GM21528 (cell line): Measurements from ENCODE around the gene SPCS2.
"Not testable (repeated sequence)": the region's sequence is repeated elsewhere in the genome, so short reads cannot be mapped to it uniquely, and the experiment has no call there.

ENCODE experiments used
- ATAC-seq: cut with Tn5 transposase; IDR thresholded peaks from one replicate; pipeline ENCODE4 v1.9.1; 2021; ENCODE audit warnings: mild to moderate bottlenecking, moderate library complexity; ENCODE audit not compliant: unreplicated experiment, low FRiP score

SPCS2 gene

DNA sequence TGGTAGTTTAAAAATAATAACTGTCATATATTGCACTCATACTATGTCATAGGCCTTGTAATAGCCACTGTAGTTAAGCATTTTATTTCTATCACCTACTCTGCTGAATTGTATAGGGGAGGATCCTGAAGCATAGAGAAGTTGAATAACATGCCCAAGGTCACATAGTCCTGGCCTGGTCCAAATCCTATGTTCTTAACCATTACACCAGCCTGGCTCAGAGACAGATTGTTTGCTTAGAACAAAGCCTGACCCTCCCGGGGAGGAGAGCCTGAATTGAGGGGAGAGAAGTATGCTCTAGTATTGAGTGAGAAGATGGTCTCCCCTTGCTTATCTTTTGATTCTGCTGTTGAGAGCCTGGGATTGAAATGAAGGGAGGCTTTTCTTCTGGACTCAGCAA is 41.9 kb downstream of the SPCS2 start:
- ATAC-seq = no peak

DNA sequence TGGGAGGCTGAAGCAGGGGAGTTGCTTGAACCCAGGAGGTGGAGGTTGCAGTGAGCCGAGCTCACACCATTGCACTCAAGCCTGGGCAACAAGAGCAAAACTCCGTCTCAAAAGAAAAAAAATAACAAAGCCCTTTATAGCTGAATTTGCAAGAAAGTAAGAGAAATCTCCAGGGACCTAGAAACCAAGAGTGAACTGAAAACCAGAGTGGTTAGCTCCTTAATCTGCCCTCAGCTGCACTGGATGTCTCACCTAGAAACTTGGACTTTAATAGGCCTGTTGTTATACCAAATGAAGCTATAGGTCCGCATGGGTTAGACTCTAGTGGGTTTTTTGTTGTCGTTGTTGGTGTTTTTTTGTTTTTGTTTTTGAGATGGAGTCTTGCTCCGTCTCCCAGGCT is 43.8 kb downstream of the SPCS2 start:
- no peak for ATAC-seq

GRCh38 chr11:75000975-75001354 is 51.9 kb downstream of the SPCS2 start:
- no peak for ATAC-seq

- no peak for ATAC-seq
Observed at GRCh38 chr11:75001686-75002085, 52.6 kb downstream of the SPCS2 start.

GRCh38 chr11:75002516-75002915 is 53.5 kb downstream of the SPCS2 start:
- no peak for ATAC-seq

DNA sequence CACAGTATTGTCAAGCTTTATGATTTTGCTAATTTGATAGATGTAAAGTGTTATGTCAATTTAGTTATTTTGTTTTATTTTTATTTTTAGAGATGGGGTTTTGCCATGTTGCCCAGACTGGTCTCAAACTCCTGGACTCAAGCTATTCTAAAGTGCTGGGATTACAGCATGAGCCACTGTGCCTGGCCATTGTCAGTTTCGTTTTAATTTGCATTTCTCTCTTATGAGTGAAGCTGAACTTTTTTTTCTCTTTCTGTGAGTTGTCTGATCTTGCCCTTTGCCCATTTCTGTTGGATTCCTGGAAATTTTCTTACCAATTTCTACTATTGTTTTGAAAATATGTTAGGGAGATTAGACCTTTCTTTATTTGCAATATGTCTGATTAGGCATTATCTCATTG is 55.1 kb downstream of the SPCS2 start:
- ATAC-seq = no peak

DNA sequence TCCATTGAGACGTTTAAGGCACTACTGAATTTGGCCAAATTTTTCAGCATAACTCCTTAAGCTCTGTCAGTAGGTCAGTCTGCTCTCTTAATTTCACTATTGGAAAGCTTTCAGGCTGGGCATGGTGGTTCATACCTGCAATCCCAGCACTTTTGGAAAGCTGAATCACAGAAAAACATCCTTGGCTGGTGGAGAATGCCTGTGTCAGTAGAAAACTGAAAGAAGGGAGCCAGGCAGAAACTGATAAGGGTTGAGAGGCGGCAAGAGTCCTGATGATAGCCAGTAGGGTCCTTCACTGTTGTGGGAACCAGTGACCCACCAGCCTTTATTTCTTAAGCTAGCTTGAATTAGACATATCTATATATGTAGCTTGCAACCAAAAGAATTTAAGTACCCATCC is 62.3 kb downstream of the SPCS2 start:
- no peak for ATAC-seq

DNA sequence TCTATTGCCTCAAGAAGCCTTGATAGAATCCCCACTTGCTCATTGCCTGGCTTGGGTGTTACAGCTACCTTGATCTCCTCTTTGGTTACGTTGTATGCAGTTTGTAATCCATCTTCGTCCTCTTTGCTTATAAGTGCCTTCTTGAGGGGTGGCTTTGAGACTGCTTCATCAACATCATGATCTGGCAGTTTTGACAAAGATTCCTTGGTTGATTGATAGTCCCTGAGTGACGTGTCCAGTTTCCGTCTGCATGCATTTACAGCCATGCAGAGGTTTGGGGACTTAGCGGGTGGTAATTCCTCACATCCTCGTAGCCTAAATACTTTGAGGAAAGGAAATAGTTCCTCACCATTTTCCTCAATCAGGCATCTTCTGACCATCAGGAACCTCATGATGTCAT is 62.8 kb downstream of the SPCS2 start:
- ATAC-seq = no peak

DNA sequence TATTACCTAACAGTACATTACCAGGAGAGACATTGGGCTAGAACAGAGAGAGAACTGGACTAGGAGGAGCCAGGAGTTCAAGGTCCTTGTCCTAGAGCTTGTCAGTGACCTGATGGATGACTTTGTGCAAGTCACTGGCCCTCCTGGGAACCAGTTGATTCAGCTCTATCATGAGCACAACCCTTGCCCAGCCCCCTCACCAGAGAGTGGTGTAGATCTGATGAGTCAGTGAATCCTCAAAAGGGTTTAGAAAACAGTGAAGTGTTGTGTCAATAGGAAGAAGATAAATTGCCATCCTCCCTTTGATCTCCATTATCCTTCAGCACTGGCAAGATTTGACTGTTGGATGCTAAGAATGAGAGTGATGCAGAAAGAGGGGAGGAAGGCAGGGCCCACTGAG is 64.0 kb downstream of the SPCS2 start:
- ATAC-seq = no peak

DNA sequence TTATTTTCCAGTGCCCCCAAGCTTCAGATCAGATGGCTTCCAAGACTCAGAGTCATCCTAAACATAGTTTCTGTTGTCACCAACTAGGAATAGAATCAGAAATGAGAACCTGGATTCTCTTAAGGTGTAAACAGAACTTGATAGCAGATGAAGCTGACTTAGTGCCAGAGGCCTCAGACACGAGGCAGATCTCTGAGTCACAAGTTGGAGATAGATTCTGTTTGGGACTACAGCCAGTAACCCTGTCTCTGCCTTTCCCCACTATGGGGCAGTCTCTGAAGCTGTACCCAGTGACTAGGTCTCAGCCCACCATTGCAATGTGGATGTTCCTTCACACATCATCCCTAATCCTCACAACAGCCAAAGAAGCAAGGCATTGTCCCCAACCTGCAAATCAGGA is 65.1 kb downstream of the SPCS2 start:
- ATAC-seq = no peak

- not testable (repeated sequence) for ATAC-seq
Observed at GRCh38 chr11:75019200-75019599, 70.1 kb downstream of the SPCS2 start.

DNA sequence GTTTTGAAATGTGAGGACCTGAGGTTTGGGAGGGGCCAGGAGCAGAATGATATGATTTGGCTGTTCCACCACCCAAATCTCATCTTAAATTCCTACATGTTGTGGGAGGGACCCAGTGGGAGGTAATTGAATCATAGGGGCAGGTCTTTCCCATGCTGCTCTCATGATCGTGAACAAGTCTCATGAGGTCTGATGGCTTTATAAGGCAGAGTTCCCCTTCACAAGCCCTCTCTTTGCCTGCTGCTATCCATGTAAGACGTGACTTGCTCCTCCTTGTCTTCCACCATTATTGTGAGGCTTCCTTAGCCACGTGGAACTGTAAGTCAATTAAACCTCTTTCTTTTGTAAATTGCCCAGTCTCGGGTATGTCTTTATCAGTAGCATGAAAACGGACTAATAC is 71.3 kb downstream of the SPCS2 start:
- not testable (repeated sequence) for ATAC-seq

DNA sequence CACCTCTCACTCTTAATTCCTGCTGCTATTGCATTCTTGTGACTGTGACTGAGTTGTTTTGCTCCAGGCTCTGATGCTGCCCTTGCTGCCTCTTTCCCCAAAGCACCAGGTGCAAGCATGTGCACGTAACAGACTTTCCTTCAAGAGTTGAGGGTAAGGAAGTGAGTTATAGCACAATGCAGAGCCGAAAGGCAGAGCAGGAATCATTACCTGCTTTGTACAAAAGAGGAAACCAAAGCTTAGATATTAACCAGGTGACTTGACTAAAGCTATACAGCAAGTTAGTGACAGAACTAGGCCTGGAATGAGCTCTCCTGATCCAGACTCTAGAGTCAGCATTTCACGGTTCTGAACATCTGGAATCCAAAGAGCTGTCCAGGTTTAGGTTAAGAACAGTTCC is 73.2 kb downstream of the SPCS2 start:
- peak; percentile 43 for ATAC-seq

GRCh38 chr11:75022759-75023396 is 73.8 kb downstream of the SPCS2 start:
- peak; percentile 69 for ATAC-seq

GRCh38 chr11:75023446-75024067 is 74.5 kb downstream of the SPCS2 start:
- ATAC-seq = no peak

DNA sequence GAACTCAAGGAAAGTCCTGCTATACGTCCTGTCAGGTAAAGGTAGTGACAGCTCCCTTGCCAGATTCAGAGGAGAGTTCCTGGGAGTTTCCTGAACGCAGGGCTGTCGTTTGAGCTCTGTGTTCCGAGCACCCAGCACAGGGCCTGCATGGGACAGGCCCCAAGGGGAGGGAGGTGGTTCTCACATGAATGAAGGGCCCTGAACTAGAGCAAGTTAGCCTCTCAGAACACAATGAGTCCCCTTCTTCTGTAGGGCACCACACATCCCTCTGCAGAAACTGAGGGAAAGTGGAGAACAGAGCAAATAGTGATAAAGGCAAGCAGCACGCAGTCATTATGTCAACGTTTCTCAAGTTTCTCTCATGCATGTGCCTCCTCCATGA is 75.0 kb downstream of the SPCS2 start:
- ATAC-seq = no peak

- no peak for ATAC-seq
Observed at GRCh38 chr11:75024764-75025211, 75.7 kb downstream of the SPCS2 start.

GRCh38 chr11:75025561-75025960 is 76.5 kb downstream of the SPCS2 start:
- ATAC-seq = no peak

GRCh38 chr11:75028321-75028720 is 79.3 kb downstream of the SPCS2 start:
- ATAC-seq = no peak
